Naive B cell (primary cell): ENCODE measurements around the gene KLRC3. TPM values are rescaled to one million over a fixed set of nuclear protein-coding genes. Genes with fewer than 3 reads are reported as not detected.

Experiments
- ATAC-seq, 2 donors: fragments of 150-1000 bp; cut with Tn5 transposase; 2 replicates each; pipeline ENCODE4 v1.10.0; 2021; ENCODE audit warnings: low read depth in 2 of 2, mild to moderate bottlenecking in 2 of 2, moderate library complexity in 2 of 2
- DNase-seq: peaks from one replicate; pipeline ENCODE4 v3.0.0; 2022
- H3K27ac Mint-ChIP-seq, 6 donors: one replicate each; pipeline ENCODE4 v1.8.0; 2020 to 2022; ENCODE audit warnings: mild to moderate bottlenecking in 6 of 6, mixed read lengths in 6 of 6, moderate library complexity in 5 of 6, inconsistent platforms in 2 of 6
- H3K27me3 Mint-ChIP-seq, 3 donors: one replicate each; pipeline ENCODE4 v1.8.0; 2021 to 2022; ENCODE audit warnings: mixed read lengths in 3 of 3, mild to moderate bottlenecking in 1 of 3
- H3K36me3 Mint-ChIP-seq, 2 donors: one replicate each; pipeline ENCODE4 v1.8.0; 2020 to 2022; ENCODE audit warnings: mixed read lengths in 2 of 2, inconsistent platforms in 1 of 2, mild to moderate bottlenecking in 1 of 2
- H3K4me1 Mint-ChIP-seq, 3 donors: one replicate each; pipeline ENCODE4 v1.8.0; 2020 to 2022; ENCODE audit warnings: mixed read lengths in 3 of 3, inconsistent platforms in 1 of 3, mild to moderate bottlenecking in 1 of 3, moderate library complexity in 1 of 3
- H3K4me3 Mint-ChIP-seq, 8 donors: one replicate each; pipeline ENCODE4 v1.8.0; 2020 to 2022; ENCODE audit warnings: mild to moderate bottlenecking in 8 of 8, mixed read lengths in 8 of 8, moderate library complexity in 8 of 8, inconsistent platforms in 2 of 8
- H3K9me3 Mint-ChIP-seq, 7 donors: one replicate each; pipeline ENCODE4 v1.8.0; 2020 to 2022; ENCODE audit warnings: mixed read lengths in 7 of 7, mild to moderate bottlenecking in 5 of 7, inconsistent platforms in 2 of 7, moderate library complexity in 1 of 7
- polyA plus RNA-seq, 6 donors: library from polyadenylated mRNA; unstranded; fragments of 300-500 nt; fragmentation: Illumina TruSeq; gene quantifications; one replicate each; pipeline ENCODE4 v1.2.3, GENCODE V29; 2021; ENCODE audit warnings: low read depth in 6 of 6

The KLRC3 gene
- polyA plus RNA-seq, 6 donors from 2014 or later, result not detected

DNA sequence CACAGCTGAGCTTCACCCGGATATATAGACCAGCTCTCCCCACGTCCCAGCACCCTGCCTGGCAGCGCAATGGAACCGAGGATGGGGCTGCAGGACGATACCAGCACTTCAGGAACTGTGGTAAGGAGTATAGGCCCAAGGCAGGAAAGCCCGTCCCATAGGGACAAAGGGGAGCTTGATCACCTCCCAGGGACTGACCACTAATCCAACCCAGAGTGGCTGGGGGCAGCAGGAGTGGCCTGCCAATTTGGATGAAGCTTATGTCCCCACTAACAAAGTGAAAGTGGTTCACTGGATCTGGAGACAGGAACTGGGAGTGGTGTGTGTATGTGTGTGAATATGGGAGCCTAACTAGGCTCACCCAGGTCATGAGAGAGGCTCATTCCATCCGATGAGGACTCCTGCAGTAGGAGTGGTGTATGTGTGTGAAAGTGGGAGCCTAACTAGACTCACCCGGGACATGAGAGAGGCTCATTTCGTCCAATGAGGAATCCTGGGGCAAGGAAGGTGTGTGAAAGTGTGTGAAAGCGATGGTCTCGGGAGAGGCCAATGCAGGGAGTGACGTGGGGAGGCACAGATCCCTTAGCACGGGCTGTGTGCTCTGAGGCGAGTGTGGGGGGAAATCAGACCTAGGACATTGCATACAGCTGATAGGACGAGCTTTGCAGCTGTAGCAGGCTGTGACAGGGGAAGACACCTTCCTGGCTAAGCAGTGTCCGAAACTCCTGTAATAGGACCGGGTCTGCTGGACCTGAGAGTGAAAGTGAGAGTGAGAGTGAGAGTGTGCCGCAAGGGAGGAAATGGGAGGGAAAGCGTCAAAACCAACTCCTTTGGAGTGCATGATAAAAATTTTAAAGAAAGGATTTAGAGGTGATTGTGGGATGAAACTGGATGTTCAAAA, 56.2 kb downstream of the KLRC3 start:
- Mint-ChIP-seq H3K9me3 (peaks cover 0 to 4% (median 0%) of the 10 kb centered on the region in 7 donors), H3K36me3 (peaks cover 4 to 10% of the 10 kb centered on the region in 2 donors), H3K4me3 (no peak overlapping the region), H3K4me1 (peaks cover 4 to 22% (median 11%) of the 10 kb centered on the region in 3 donors), H3K27ac (no peak overlapping the region), H3K27me3 (no peaks in the 10 kb centered on the region)
- DNase-seq (peak; percentile 47), ATAC-seq (peak; percentile 58 to 59)

- no peak overlapping the region for H3K27ac Mint-ChIP-seq
- DNase-seq (no peak), ATAC-seq (no peak)
- H3K27me3 Mint-ChIP-seq, result no peaks in the 10 kb centered on the region
- H3K9me3 Mint-ChIP-seq, result peaks cover 0 to 4% (median 0%) of the 10 kb centered on the region in 7 donors
- peaks cover 4 to 18% (median 11%) of the 10 kb centered on the region in 3 donors for H3K4me1 Mint-ChIP-seq
- H3K4me3 Mint-ChIP-seq, result no peak overlapping the region
- H3K36me3 Mint-ChIP-seq, result peaks cover 4 to 9% of the 10 kb centered on the region in 2 donors
These were observed 56.8 kb downstream of the KLRC3 start for GRCh38 chr12:10363658-10363913.

DNA sequence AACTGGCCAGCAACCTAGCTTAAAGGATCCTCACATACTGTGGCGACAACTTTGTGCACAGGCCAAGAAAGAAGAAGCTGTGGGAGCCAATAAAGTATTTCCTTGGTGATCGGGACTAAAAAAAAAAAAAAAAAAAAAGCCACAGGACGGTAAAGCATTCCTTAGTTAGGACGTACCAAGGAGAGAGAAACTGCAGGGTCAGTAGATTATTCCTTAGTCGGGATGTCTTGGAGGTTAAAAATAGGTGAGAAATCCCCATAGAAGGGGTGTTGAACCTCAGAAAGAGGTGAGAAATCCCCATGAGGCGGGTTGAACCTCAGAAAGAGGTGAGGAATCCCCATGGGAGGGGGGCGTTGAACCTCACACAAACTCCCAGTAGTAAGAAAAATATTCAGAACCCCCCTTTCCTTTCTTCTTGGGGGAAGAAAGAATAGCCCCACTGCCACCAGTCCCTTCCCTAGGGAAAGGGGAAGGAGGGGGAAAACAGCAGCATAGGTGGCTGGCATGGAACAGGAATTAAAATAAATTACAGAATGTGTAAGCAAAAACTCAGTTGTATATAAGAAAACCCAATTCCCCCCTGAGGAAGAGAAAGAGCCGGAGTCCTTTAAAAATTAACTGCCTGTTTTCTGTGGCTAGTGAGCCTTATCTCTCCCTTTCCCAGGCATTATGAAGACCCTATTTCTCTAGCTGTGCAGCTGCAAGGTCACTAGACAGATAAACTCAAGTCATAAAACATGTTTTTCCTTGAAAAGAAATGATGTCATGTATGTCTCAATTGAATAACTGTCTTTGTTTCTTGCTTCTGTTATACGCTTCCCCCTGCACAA, 57.4 kb downstream of the KLRC3 start:
- H3K4me3 Mint-ChIP-seq, result peak overlapping the region in 3 of 8 donors; percentile 30 to 65 (median 32)
- H3K27ac Mint-ChIP-seq, result peak overlapping the region in 3 of 6 donors; percentile 24 to 86 (median 46)
- DNase-seq, result no peak
- H3K36me3 Mint-ChIP-seq, result peaks cover 4% of the 10 kb centered on the region in 2 donors
- H3K27me3 Mint-ChIP-seq, result no peaks in the 10 kb centered on the region
- H3K4me1 Mint-ChIP-seq, result peaks cover 4 to 12% (median 11%) of the 10 kb centered on the region in 3 donors
- ATAC-seq, result no peak
- H3K9me3 Mint-ChIP-seq, result peaks cover 0 to 4% (median 0%) of the 10 kb centered on the region in 7 donors

- Mint-ChIP-seq H3K4me1 (peaks cover 4 to 11% (median 11%) of the 10 kb centered on the region in 3 donors), H3K27me3 (no peaks in the 10 kb centered on the region), H3K27ac (peak overlapping the region in 4 of 6 donors; percentile 21 to 86 (median 38)), H3K4me3 (peak overlapping the region in 3 of 8 donors; percentile 30 to 65 (median 32)), H3K36me3 (peaks cover 0 to 4% of the 10 kb centered on the region in 2 donors), H3K9me3 (peaks cover 0 to 4% (median 0%) of the 10 kb centered on the region in 7 donors)
- DNase-seq, result no peak
- ATAC-seq, result no peak
These were observed 58.1 kb downstream of the KLRC3 start for GRCh38 chr12:10362325-10362724.

Other genes with a start within 250 kb of the KLRC3 start
- gene OLR1, start 248.5 kb downstream of the KLRC3 start, polyA plus RNA-seq, result not detected
- not detected for gene TMEM52B, start 241.6 kb downstream of the KLRC3 start, polyA plus RNA-seq
- gene GABARAPL1, start 207.7 kb downstream of the KLRC3 start, polyA plus RNA-seq, result 1 to 10 TPM in 5 of 6 donors, not detected in 1; 1.3 to 2.8 (median 2.1) TPM
- gene KLRD1, start 112.7 kb downstream of the KLRC3 start, polyA plus RNA-seq, result 1 to 10 TPM in 3 of 6 donors, under 1 TPM in 3; 0.60 to 2.4 (median 1.1) TPM
- 10 to 100 TPM in 4 of 6 donors, 1 to 10 TPM in 2; 3.3 to 56.7 (median 35.3) TPM for gene KLRK1, start 30.6 kb downstream of the KLRC3 start, polyA plus RNA-seq
- gene KLRC4, start 10.8 kb downstream of the KLRC3 start, polyA plus RNA-seq, result not detected
- not detected for gene KLRC2, start 15.4 kb upstream of the KLRC3 start, polyA plus RNA-seq
- gene KLRC1, start 32.8 kb upstream of the KLRC3 start, polyA plus RNA-seq, result under 1 TPM in 3 of 6 donors, not detected in 3; 0.23 to 0.26 (median 0.25) TPM
- under 1 TPM; 0.26 to 0.79 (median 0.66) TPM for gene EIF2S3B, start 85.3 kb upstream of the KLRC3 start, polyA plus RNA-seq
- gene MAGOHB, start 193.0 kb upstream of the KLRC3 start, polyA plus RNA-seq, result 10 to 100 TPM; 37.3 to 46.3 (median 41.6) TPM